Stimulated activated CD8-positive, alpha-beta memory T cell treated with anti-CD3 and anti-CD28 coated beads, Interleukin-15, amount 100 ng/mL, for 48 hours (primary cell): ENCODE data around the gene RABL2B.
"Not testable (repeated sequence)": the region's sequence is repeated elsewhere in the genome, so short reads cannot be mapped to it uniquely, and the experiment has no call there.

Experiments used
- DNase-seq, 2 donors: peaks; one replicate each; pipeline ENCODE4 v3.0.0-alpha.2; 2020; ENCODE audit warnings: low read depth in 2 of 2

RABL2B gene

DNA sequence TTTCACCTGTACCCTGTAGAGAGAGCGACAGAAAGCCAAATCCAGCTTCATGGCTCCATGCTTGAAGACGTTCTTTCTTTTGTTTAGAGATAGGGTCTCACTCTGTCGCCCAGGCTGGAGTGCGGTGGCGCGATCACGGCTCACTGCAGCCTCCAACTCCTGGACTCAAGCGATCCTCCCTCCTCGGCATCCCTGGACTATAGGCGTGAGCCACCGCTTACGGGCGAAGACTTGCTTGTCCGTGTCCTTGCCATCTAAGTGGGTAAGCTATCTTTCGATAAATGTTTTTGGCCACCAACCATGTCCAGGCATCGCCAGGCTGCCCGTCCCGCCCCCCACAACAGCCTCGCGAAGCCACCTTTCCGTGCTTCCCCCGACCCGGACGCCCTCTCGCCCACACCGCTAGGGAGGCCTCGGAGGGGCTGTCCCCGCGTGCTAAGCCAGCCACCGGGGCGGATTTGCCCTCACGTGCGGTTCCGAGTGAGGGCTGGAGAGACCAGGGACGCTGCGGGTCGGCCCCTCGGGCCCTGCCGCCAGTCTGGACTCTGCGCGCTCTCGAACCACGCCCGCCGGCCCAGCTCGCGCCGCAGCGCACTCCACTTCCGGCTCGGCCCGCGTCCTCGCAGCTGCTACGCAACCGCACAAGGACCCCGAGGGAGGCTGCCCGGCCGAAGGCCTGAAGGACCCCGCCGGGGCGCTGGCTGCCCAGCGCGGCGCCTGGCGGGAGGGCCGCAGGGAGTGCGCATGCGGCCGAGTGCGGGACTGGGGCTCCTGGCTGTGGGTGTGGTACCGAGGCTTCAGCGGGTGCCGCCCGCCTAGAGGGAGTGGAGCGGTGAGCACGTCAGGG is at the start of gene RABL2B:
Gene RABL2B, minus strand, starts transcription at position 604 of the 847 bp plus-strand sequence. CDS start 1,342 bp downstream, outside the sequence.
- peak; percentile 80 to 83 for DNase-seq

DNA sequence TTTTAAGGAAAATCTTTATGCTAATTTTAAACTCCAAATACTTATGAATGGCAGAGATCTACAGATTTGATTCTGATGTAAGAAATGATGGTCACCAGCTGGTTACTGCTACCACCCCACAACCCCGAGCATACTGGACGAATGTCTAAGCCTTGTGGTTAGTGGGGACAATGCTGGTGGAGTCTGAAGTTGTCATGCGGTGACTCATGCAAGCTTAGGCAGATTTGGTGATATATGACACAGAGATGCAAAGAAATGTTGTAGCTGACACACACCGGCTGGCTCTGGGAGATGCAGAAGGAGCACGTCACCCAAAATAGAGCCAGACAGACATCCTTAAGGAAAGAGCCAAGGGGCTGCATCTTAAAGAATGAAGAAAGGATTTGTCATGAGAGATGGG is 3.5 kb upstream of the RABL2B start:
- not testable (repeated sequence) for DNase-seq

GRCh38 chr22:50785289-50785688 is 1.9 kb upstream of the RABL2B start:
- DNase-seq, result not testable (repeated sequence)

- not testable (repeated sequence) for DNase-seq
Observed at GRCh38 chr22:50783880-50784276, 442 bp upstream of the RABL2B start.

- not testable (repeated sequence) for DNase-seq
Observed at GRCh38 chr22:50782253-50782652, 1.2 kb downstream of the RABL2B start.

DNA sequence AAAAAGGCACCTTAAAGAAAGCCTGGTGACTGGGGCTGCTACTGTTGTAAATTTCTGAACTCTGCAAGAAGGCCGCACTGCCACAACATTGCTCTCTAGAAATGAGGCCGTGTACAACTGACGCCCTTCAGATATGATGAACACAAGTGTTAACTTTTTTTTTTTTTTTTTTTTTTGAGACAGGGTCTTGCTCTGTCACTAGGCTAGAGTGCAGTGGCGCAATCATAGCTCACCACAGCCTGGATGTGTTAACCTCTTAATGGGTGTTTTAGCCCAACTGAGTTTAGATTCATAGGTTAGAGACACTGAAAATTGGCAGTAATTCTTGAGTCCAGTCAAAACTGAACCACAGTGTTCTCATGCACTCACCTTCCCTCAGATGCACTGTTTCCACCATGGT is 3.2 kb downstream of the RABL2B start:
- DNase-seq, result peak in 1 of 2 donors; percentile 35

DNA sequence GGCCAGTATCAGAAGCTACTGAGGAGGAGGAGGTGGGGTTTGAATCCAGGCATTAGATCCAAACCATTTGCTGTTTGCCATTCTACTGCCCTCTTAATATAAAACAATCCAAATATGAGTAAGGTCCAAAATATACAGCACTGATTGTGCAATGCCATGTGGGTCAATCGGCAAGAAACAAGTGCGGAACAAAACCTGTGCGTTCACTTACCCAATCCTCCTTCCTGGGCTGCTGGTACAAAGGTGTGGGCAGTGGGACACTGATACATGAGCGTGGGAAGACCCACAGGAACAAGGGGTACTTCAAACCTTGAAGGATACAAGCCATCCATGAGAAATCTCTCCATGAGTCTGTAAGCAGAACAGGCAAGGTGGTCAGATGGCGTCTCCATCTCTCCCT is 5.8 kb downstream of the RABL2B start:
- not testable (repeated sequence) for DNase-seq

DNA sequence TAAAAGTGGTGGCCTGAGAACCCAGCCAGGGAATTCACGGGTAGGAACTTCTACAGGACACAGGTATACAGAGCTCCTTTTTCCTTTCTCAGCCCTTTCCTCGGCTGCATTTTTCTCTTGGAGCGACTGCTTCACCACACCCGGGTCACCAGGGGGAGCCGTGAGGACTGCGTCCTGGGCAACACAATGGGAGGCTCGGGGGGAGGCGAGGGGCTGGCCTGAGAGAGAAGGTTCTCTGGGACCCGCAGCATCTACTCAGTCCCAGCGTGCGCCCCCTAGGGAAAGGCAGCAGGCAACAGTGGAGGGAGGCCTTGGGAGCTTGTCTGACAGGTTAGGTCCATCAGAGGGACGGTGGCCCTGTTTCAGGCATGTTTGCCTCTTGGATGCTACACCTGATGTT is 8.3 kb downstream of the RABL2B start:
- not testable (repeated sequence) for DNase-seq

DNA sequence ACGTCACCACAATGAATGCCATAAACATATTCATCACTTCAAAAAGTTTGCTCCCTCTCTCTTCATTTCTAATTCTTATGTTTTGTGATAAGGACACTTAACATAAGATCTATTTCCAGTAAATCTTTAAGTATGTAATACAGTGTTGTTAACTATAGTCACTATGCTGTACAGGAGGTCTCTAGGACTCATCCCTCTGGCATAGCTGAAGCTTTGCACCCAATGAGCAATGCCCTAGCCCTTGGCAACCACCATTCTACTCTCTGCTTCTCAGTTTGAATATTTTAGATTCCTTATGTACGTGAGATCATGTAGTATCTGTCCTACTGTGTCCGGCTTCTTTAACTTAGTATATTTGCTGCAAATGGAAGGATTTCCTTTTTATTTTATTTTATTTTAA is 19.1 kb downstream of the RABL2B start:
- DNase-seq, result not testable (repeated sequence)

DNA sequence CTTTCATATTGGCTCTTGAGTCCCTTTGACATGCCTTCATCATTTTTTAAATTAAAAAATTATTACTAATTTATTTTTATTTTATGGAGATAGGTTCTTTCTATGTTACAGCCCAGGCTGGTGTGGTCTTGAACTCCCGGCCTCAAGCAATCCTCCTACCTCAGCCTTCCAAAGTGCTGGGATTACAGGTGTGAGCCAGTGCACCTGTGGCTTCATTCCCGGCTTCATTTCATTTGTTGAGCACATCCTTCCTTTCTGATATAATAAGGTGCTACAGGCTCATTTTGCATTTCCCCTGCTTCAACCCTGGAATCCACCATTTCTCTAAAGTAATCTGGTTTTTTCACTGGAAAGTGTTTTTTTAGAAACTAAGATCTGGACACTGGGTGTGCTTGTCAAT is 21.6 kb downstream of the RABL2B start:
- not testable (repeated sequence) for DNase-seq

- DNase-seq, result not testable (repeated sequence)
Observed at GRCh38 chr22:50759597-50760341, 23.7 kb downstream of the RABL2B start.

DNA sequence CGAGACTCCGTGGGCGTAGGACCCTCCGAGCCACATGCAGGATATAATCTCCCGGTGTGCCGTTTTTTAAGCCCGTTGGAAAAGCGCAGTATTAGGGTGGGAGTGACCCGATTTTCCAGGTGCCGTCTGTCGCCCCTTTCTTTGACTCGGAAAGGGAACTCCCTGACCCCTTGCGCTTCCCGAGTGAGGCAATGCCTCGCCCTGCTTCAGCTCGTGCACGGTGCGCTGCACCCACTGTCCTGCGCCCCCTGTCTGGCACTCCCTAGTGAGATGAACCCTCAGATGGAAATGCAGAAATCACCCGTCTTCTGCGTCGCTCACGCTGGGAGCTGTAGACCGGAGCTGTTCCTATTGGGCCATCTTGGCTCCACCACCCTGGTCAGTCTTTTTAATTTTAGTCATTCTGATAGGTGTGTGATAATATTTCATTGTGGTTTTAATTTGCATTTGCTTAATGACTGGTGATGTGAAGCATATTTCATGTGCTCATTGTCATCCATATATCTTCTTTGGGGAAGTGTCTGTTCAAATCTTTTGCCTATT is 26.4 kb downstream of the RABL2B start:
- peak; percentile 35 to 36 for DNase-seq

GRCh38 chr22:50756406-50756805 is 27.0 kb downstream of the RABL2B start:
- not testable (repeated sequence) for DNase-seq

DNA sequence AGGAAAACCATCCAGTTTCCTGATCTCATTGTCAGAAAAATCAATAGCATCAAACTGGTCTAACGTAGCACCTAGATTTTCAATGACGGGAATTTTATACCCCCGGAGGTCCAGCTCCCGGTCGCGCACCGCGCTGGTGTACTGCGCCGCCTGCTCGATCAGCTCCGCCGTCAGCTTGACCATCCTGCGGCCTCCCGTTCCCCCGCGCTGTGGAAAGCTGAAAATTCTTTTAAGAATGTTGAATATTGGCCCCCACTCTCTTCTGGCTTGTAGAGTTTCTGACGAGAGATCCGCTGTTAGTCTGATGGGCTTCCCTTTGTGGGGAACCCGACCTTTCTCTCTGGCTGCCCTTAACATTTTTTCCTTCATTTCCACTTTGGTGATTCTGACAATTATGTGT is 28.2 kb downstream of the RABL2B start:
- not testable (repeated sequence) for DNase-seq

DNA sequence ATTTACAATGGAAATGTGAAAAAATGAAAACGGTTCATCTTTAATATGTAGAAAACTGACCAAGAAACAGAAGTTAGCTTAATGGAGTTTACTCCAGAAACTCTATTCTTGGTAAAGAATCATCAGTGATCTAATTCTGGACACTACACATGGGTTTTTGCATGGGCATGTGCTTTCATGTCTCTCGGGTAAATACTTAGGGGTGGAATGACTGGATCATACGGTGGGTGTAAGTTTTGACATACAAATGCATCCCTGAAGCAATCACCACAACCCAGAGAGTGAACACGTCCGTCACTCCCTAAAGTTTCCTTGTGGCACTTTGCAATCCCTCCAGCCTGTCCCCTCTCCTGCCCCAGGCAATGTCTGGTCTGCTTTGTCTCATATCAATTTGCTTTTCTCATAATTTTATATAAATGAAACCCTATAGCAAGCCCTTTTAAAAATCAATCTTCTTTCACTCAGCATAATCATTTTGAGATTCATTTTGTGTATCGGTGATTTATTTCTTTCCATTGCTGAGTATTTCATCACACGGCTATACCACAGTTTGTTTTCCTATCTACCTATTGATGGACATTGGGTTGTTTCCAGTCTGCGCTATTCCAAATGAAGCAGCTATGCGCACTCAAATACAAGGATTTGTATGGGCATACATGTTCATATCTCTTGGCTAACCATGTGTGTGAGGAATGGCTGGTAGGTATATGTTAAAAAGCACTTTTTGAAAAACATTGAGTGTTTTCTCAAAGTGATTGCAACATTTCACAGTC is 33.9 kb downstream of the RABL2B start:
- DNase-seq, result not testable (repeated sequence)

DNA sequence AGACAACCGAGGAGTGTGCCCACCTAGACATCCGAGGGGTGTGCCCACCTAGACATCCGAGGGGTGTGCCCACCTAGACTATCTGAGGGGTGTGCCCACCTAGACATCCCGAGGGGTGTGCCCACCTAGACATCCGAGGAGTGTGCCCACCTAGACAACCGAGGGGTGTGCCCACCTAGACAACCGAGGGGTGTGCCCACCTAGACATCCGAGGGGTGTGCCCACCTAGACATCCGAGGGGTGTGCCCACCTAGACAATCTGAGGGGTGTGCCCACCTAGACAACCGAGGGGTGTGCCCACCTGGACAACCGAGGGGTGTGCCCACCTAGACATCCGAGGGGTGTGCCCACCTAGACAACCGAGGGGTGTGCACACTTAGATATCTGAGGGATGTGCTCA is 34.8 kb downstream of the RABL2B start:
- not testable (repeated sequence) for DNase-seq

DNA sequence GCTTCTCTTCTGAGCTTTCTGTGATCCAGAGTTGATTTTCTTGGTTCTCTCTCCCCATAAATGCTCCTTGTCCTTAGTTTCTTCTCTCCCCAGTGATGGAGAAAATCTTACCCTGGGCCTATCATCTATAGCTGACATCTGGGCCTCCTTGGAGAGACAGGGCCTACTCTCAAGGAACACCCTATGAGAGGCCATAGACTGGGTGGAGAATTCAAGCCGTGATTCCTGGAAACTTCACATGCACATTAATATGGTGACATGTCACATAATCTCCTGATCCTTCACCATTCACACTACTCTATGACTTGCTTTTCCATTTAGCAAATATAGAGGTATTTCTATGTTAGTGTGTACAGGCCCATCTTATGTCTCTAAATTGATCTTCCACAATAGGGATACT is 35.9 kb downstream of the RABL2B start:
- DNase-seq, result not testable (repeated sequence)

GRCh38 chr22:50744424-50744823 is 39.0 kb downstream of the RABL2B start:
- DNase-seq, result not testable (repeated sequence)

DNA sequence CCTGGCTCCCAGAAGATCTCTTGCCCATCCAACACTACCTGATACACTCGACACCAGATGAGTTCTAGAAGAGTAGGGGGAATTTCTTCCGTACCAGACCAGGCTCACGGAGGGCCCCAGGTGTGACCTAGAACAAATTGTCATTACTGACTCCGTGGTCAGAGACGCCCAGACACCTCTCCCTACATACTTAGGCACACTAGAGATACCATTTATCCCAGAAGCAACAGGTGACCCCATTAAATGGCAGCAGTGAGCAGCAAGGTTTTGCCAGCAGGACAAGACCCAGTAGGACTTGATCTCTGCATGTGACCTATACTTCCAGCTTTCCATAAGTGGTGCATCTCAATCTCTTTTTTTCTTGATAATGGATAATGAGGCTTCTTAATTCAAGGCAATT is 42.7 kb downstream of the RABL2B start:
- not testable (repeated sequence) for DNase-seq

DNA sequence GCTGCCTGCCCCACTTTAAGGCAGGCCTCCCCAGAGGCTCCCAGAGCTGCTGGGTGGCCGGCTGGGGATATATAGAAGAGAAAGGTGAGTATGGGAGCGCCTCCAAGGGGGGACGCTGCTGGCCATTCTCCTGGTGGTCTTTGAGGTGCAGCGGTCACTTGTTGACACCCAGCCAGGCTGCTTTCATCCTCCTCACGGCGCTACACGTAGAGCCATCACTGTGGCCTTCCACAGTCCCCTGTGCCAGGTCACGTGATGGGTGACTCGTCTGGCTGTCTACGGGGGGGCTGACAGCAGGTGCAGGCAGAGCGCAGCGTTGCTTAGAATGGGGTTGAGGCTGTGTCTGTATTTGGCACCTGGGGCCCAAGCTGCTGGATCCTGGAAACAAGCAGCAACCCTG is 43.5 kb downstream of the RABL2B start:
- DNase-seq, result no peak

- no peak for DNase-seq
Observed at GRCh38 chr22:50739279-50739691, 44.2 kb downstream of the RABL2B start.
